K562 (cell line): Measurements from ENCODE around the gene GNAI1. TPM values are rescaled to one million over a fixed set of nuclear protein-coding genes. Genes with fewer than 3 reads are reported as not detected.

Experiments used
- ATAC-seq: fragments of 200-7000 bp; cut with Tn5 transposase; 3 replicates; pipeline ENCODE4 v1.9.1; 2020; ENCODE audit warnings: moderate library complexity
- BruUV-seq: library from RNA; stranded (reverse); fragments of 400-500 nt; replicated peaks from 2 replicates; lab custom pipeline; 2021; lab: Mats Ljungman, UMichigan
- CTCF ChIA-PET: fragments of 300-600 bp; formaldehyde crosslinking; extraction: SDS; loops from one replicate; lab custom pipeline; 2021; ENCODE audit warnings: low intra/inter-chr PET ratio; lab: Yijun Ruan, JAX
- POLR2A ChIA-PET: fragments of 300-600, 350-650 bp; sonication (Branson Sonifier 250); formaldehyde crosslinking; extraction: SDS; loops from one replicate; lab custom pipeline; 2021; ENCODE audit warnings: antibody characterized with exemption, inconsistent platforms; lab: Yijun Ruan, JAX
- DNase-seq, 4 experiments: peaks; one replicate each; pipeline versions ENCODE4 v3.0.0 to v3.0.0-alpha.2; 2011 to 2018; ENCODE audit warnings: low spot score in 3 of 4, mixed read lengths in 3 of 4; ENCODE audit errors: extremely low read depth in 1 of 4
- FAIRE-seq: peaks from 2 replicates; lab custom pipeline; 2011; peaks lifted over from hg19 to GRCh38; lab: Jason Lieb, UNC
- H2AFZ ChIP-seq: 2 replicates; pipeline ENCODE4 v1.6.0; 2011; ENCODE audit warnings: low read depth, low read length, control low read depth, inconsistent platforms
- H3K27ac ChIP-seq: fragments of 200-600 bp; 3 replicates; pipeline ENCODE4 v1.8.0; 2011; ENCODE audit warnings: low read depth, mild to moderate bottlenecking, control low read depth, inconsistent platforms, low read length, moderate library complexity, mixed read lengths; ENCODE audit errors: extremely low read depth
- H3K27me3 ChIP-seq, 2 experiments: fragments of 300-600 bp in 1 of 2; 2 replicates in 1 of 2; 3 replicates in 1 of 2; pipeline versions ENCODE4 v1.6.0 to v1.8.0; 2011; ENCODE audit warnings: inconsistent platforms in 2 of 2, low read length in 2 of 2, mild to moderate bottlenecking in 1 of 2, mixed read lengths in 1 of 2, moderate library complexity in 1 of 2; ENCODE audit not compliant: control insufficient read depth in 2 of 2, insufficient read depth in 2 of 2
- H3K36me3 ChIP-seq: fragments of 300-600 bp; 3 replicates; pipeline ENCODE4 v1.8.0; 2011; ENCODE audit warnings: mild to moderate bottlenecking, low read length, inconsistent platforms; ENCODE audit not compliant: control insufficient read depth, insufficient read depth
- H3K4me1 ChIP-seq, 2 experiments: fragments of 200-600 bp in 1 of 2; replicated peaks in 1 of 2; 2 replicates in 1 of 2; 3 replicates in 1 of 2; pipeline versions ENCODE4 v1.5.1 to v1.8.0; 2011; ENCODE audit warnings: inconsistent platforms in 2 of 2, low read length in 2 of 2, mild to moderate bottlenecking in 1 of 2, mixed read lengths in 1 of 2, moderate library complexity in 1 of 2; ENCODE audit not compliant: control insufficient read depth in 2 of 2, insufficient read depth in 2 of 2
- H3K4me2 ChIP-seq: 2 replicates; pipeline ENCODE4 v1.6.1; 2011; ENCODE audit warnings: low read length, control low read depth, inconsistent platforms, mixed read lengths; ENCODE audit not compliant: insufficient read depth
- H3K4me3 ChIP-seq: fragments of 200-600 bp; sonication (generic), shearing (Covaris generic); 2 replicates; pipeline ENCODE4 v1.5.1; 2016; ENCODE audit warnings: control low read depth, inconsistent platforms
- H3K79me2 ChIP-seq: fragments of 200-600 bp; 3 replicates; pipeline ENCODE4 v1.8.0; 2011; ENCODE audit warnings: low read length, inconsistent platforms; ENCODE audit not compliant: control insufficient read depth, insufficient read depth
- H3K9ac ChIP-seq, 2 experiments: 2 replicates each; pipeline versions ENCODE4 v1.6.0 to v1.6.1; 2011; ENCODE audit warnings: low read depth in 2 of 2, low read length in 2 of 2, control low read depth in 1 of 2, inconsistent platforms in 1 of 2, mild to moderate bottlenecking in 1 of 2, mixed read lengths in 1 of 2; ENCODE audit not compliant: insufficient read depth in 1 of 2
- H3K9me1 ChIP-seq: one replicate; pipeline ENCODE4 v1.6.0; 2011; ENCODE audit warnings: inconsistent platforms, mild to moderate bottlenecking, low read length, moderate library complexity; ENCODE audit not compliant: control insufficient read depth, insufficient read depth
- H3K9me3 ChIP-seq: replicated peaks from 2 replicates; pipeline ENCODE4 v1.5.1; 2011; ENCODE audit warnings: low read depth, low read length, inconsistent platforms; ENCODE audit not compliant: control insufficient read depth, insufficient read depth
- H4K20me1 ChIP-seq: replicated peaks from 2 replicates; pipeline ENCODE4 v1.6.1; 2011; ENCODE audit warnings: low read length, inconsistent platforms, mixed read lengths; ENCODE audit not compliant: control insufficient read depth, insufficient read depth
- C11orf30 ChIP-seq: fragments of 450-650 bp; IDR thresholded peaks from 2 replicates; pipeline ENCODE4 v1.6.1; 2016; ENCODE audit warnings: low read depth, mild to moderate bottlenecking
- CXXC5 ChIP-seq: fragments of 250-450 bp; sonication (Bioruptor Pico); IDR thresholded peaks from 2 replicates; pipeline ENCODE4 v1.8.0; 2022; ENCODE audit warnings: inconsistent platforms, mild to moderate bottlenecking, moderate library complexity
- GATA2 ChIP-seq: sonication (generic); formaldehyde crosslinking; IDR thresholded peaks from 2 replicates; pipeline ENCODE4 v1.4.0; 2020; ENCODE audit warnings: mild to moderate bottlenecking, missing genetic modification reagents
- IFI16 ChIP-seq: fragments of 250-450 bp; sonication (Bioruptor Pico); IDR thresholded peaks from 2 replicates; pipeline ENCODE4 v2.1.2; 2022; ENCODE audit warnings: mild to moderate bottlenecking, inconsistent platforms
- KAT7 ChIP-seq: sonication (generic); formaldehyde crosslinking; IDR thresholded peaks from 2 replicates; pipeline ENCODE4 v1.8.0; 2022; ENCODE audit warnings: missing genetic modification reagents, mild to moderate bottlenecking, borderline replicate concordance
- KDM1A ChIP-seq, 2 experiments: fragments of 450-650 bp; IDR thresholded peaks; 2 replicates each; pipeline ENCODE4 v1.6.1; 2016; ENCODE audit warnings: mild to moderate bottlenecking in 2 of 2
- KDM2B ChIP-seq: fragments of 250-450 bp; sonication (Bioruptor Pico); IDR thresholded peaks from 2 replicates; pipeline ENCODE4 v1.8.0; 2021; ENCODE audit warnings: mild to moderate bottlenecking, moderate library complexity
- KLF1 ChIP-seq: fragments of 450-650 bp; IDR thresholded peaks from 2 replicates; pipeline ENCODE4 v1.6.1; 2016; ENCODE audit warnings: missing genetic modification characterization, missing compliant biosample characterization
- MCM3 ChIP-seq: fragments of 450-650 bp; IDR thresholded peaks from 2 replicates; pipeline ENCODE4 v1.6.1; 2016
- NCOA6 ChIP-seq: fragments of 450-650 bp; IDR thresholded peaks from 2 replicates; pipeline ENCODE4 v1.6.1; 2017; ENCODE audit warnings: mild to moderate bottlenecking
- NUFIP1 ChIP-seq: fragments of 450-650 bp; IDR thresholded peaks from 2 replicates; pipeline ENCODE4 v1.6.1; 2018; ENCODE audit not compliant: partially characterized antibody
- PTBP1 ChIP-seq: fragments of 200-400 bp; formaldehyde crosslinking; IDR thresholded peaks from 2 replicates; pipeline ENCODE4 v1.6.1; 2017; ENCODE audit warnings: low read depth, low read length
- ZNF133 ChIP-seq: fragments of 250-450 bp; sonication (Bioruptor Pico); IDR thresholded peaks from 2 replicates; pipeline ENCODE4 v1.4.0; 2020; ENCODE audit warnings: mild to moderate bottlenecking
- WGBS: fragments of 100-300 bp; shearing (Covaris generic); methylation state at CpG from one replicate; pipeline ENCODE4 v1.1.6; 2016; ENCODE audit warnings: low coverage, mixed read lengths; ENCODE audit not compliant: insufficient coverage; ENCODE audit errors: missing lambda C conversion rate; 5-methylcytosine and 5-hydroxymethylcytosine counted together
- in situ Hi-C: fragments of 300-500 bp; cut with MboI; formaldehyde crosslinking; loops from 4 replicates; pipeline ENCODE4 v1.15.0; 2018; ENCODE audit warnings: inconsistent platforms, mixed read lengths
- intact Hi-C: fragments of 100-400 bp; cut with micrococcal nuclease; formaldehyde crosslinking; loops from 2 replicates; pipeline ENCODE4 v1.14.2; 2022
- polyA plus RNA-seq, 8 experiments: library from polyadenylated mRNA; depleted of rRNA in 4 of 8; stranded (reverse) in 5 of 8; unstranded in 3 of 8; fragments of >200 nt; fragmentation: Nextera tagmentation in 2 of 8; fragmentation: Illumina TruSeq in 1 of 8; extraction: Ambion mirVana in 2 of 8; extraction: Trizol in 1 of 8; gene quantifications; 2 replicates each; pipeline versions ENCODE4 v1.2.1 to v1.2.3, GENCODE V29; 2011 to 2014; ENCODE audit warnings: inconsistent platforms in 1 of 8, missing spikeins in 1 of 8
- total RNA-seq, 7 experiments: library from RNA; depleted of rRNA in 6 of 7; stranded (reverse); fragments of >200 nt in 6 of 7; fragmentation: Illumina TruSeq in 2 of 7; extraction: Trizol in 2 of 7; gene quantifications; 2 replicates each; pipeline versions ENCODE4 v1.2.1 to v1.2.3, GENCODE V29; 2011 to 2021; ENCODE audit warnings: low replicate concordance in 1 of 7
- TF ChIP-seq, protein P1 (sequence below): fragments of 250-450 bp; sonication (Bioruptor Pico); IDR thresholded peaks from 2 replicates; pipeline ENCODE4 v1.8.0; 2022; ENCODE audit warnings: moderate library complexity, mild to moderate bottlenecking, inconsistent platforms
- TF ChIP-seq, protein P2 (sequence below): fragments of 250-450 bp; sonication (Bioruptor Pico); IDR thresholded peaks from 2 replicates; pipeline ENCODE4 v1.8.0; 2021; ENCODE audit warnings: moderate library complexity, mild to moderate bottlenecking, inconsistent platforms

The GNAI1 gene
- total and polyA plus RNA-seq, 9 of the 15 experiments (the other 6 are each of a cell fraction or from before 2014, with no cell fraction given) = 0.03 to 0.13 (median 0.08) TPM; not detected in 6

DNA sequence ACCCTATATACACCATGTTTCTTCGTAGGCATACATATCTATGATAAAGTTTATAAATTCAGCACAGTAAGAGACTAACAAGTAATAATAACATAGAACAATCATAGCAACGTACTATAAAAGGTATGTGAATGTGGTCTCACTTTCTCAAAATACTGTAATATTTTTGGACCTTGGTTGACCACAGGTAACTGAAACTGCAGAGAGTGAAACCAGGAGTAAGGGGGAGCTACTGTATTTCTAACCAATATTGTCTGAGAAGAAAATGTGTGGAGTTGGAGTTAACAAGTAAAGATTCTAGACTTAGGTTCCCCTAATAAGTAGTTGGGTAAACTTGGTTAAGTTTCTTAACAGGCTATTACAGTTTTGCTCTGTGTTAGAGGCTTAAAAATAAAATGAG lies 72.1 kb downstream of the GNAI1 start:
- TF ChIP-seq IFI16 (CRISPR knock-in tag) = no peak
- no peak for TF ChIP-seq CXXC5 (CRISPR knock-in tag)
- TF ChIP-seq PTBP1 = no peak
- no peak for TF ChIP-seq KDM2B (CRISPR knock-in tag)
- TF ChIP-seq, protein P1, sequence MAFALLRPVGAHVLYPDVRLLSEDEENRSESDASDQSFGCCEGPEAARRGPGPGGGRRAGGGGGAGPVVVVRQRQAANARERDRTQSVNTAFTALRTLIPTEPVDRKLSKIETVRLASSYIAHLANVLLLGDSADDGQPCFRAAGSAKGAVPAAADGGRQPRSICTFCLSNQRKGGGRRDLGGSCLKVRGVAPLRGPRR (CRISPR knock-in tag) = no peak
- TF ChIP-seq C11orf30 = no peak
- TF ChIP-seq, protein P2, sequence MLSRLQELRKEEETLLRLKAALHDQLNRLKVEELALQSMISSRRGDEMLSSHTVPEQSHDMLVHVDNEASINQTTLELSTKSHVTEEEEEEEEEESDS (CRISPR knock-in tag) = no peak
- no peak for TF ChIP-seq KDM1A (IDR thresholded peaks at IDR 0.05)
- no peak for TF ChIP-seq NUFIP1
- no peak for TF ChIP-seq MCM3
- TF ChIP-seq ZNF133 = no peak
- no peak for TF ChIP-seq GATA2 (CRISPR knock-in tag)
- TF ChIP-seq KLF1 (tag) = no peak
- TF ChIP-seq NCOA6 = no peak
- no peak for TF ChIP-seq KAT7
- Histone ChIP-seq H2AFZ (no peak overlapping the region), H4K20me1 (no peaks in the 10 kb centered on the region), H3K27ac (no peak overlapping the region), H3K4me2 (no peak overlapping the region), H3K27me3 (no peaks in the 10 kb centered on the region), H3K79me2 (no peaks in the 10 kb centered on the region), H3K9ac (no peak overlapping the region), H3K9me1 (no peaks in the 10 kb centered on the region), H3K9me3 (no peaks in the 10 kb centered on the region), H3K4me1 (no peaks in the 10 kb centered on the region), H3K4me3 (no peak overlapping the region), H3K36me3 (no peaks in the 10 kb centered on the region)
- FAIRE-seq (no peak), DNase-seq (no peak), ATAC-seq (no peak)
- in situ Hi-C loops = no loop called here
- 0% methylated on average over 2 of the region's 2 CpGs for WGBS
- CTCF ChIA-PET = no interaction called here
- intact Hi-C loops = no loop called here
- POLR2A ChIA-PET = no interaction called here
- BruUV-seq = no TSS peak
